ENCODE measurements around the gene WDFY4. TPM values are rescaled to one million over a fixed set of nuclear protein-coding genes. Genes with fewer than 3 reads are reported as not detected.

WDFY4 gene
- total and polyA plus RNA-seq, 8 donors: 0.15 to 8.0 (median 2.7) TPM

- Histone ChIP-seq H3K4me3 (no peak overlapping the region), H3K36me3 (no peaks in the 10 kb centered on the region), H3K4me1 (peaks cover 0 to 14% (median 3%) of the 10 kb centered on the region in 4 donors), H3K27ac (no peak overlapping the region), H3K9me3 (no peaks in the 10 kb centered on the region), H3K27me3 (peaks cover 0 to 8% (median 0%) of the 10 kb centered on the region in 3 donors)
- intact Hi-C loops (cut with DNase I; ENCODE audit: low total_unique reads): no loop called here
- DNase-seq: no peak
- 54 to 63% (median 62%) methylated on average over 8 of the region's 8 CpGs for WGBS, 5 donors
- TF ChIP-seq EP300 (IDR thresholded peaks at IDR 0.05) (no peak), POLR2A (IDR thresholded peaks at IDR 0.05) (no peak), POLR2AphosphoS5 (IDR thresholded peaks at IDR 0.05) (no peak), CTCF (IDR thresholded peaks at IDR 0.05) (no peak)
Observed at GRCh38 chr10:48701139-48701901, 16.6 kb downstream of the WDFY4 start.

GRCh38 chr10:48701941-48702340, 17.3 kb downstream of the WDFY4 start:
- DNase-seq: no peak
- no peak for TF ChIP-seq EP300 (IDR thresholded peaks at IDR 0.05)
- TF ChIP-seq CTCF (IDR thresholded peaks at IDR 0.05): no peak
- no peak for TF ChIP-seq POLR2A (IDR thresholded peaks at IDR 0.05)
- no peak for TF ChIP-seq POLR2AphosphoS5 (IDR thresholded peaks at IDR 0.05)
- Histone ChIP-seq H3K36me3 (no peaks in the 10 kb centered on the region), H3K4me3 (no peak overlapping the region), H3K9me3 (no peaks in the 10 kb centered on the region), H3K4me1 (peaks cover 0 to 14% (median 3%) of the 10 kb centered on the region in 4 donors), H3K27ac (no peak overlapping the region), H3K27me3 (peaks cover 0 to 8% (median 0%) of the 10 kb centered on the region in 3 donors)
- intact Hi-C loops (cut with DNase I; ENCODE audit: low total_unique reads): no loop called here

- H3K36me3 ChIP-seq: no peaks in the 10 kb centered on the region
- intact Hi-C loops (cut with DNase I; ENCODE audit: low total_unique reads): no loop called here
- H3K4me1 ChIP-seq: peaks cover 0 to 14% (median 3%) of the 10 kb centered on the region in 4 donors
- no peaks in the 10 kb centered on the region for H3K9me3 ChIP-seq
- no peak overlapping the region for H3K4me3 ChIP-seq
- peaks cover 0 to 8% (median 0%) of the 10 kb centered on the region in 3 donors for H3K27me3 ChIP-seq
- TF ChIP-seq POLR2AphosphoS5 (IDR thresholded peaks at IDR 0.05): no peak
- peak in 1 of 2 donors; percentile 41 for DNase-seq
- no peak overlapping the region for H3K27ac ChIP-seq
- WGBS, 5 donors: 46 to 72% (median 67%) methylated on average over 4 to 5 of the region's 5 CpGs
Observed at GRCh38 chr10:48703531-48704122, 19.0 kb downstream of the WDFY4 start.

- peaks cover 0 to 14% (median 3%) of the 10 kb centered on the region in 4 donors for H3K4me1 ChIP-seq
- no peak for DNase-seq
- H3K27me3 ChIP-seq: peaks cover 0 to 8% (median 0%) of the 10 kb centered on the region in 3 donors
- no peak overlapping the region for H3K4me3 ChIP-seq
- no peak for TF ChIP-seq CTCF (IDR thresholded peaks at IDR 0.05)
- TF ChIP-seq POLR2A (IDR thresholded peaks at IDR 0.05): no peak
- TF ChIP-seq EP300 (IDR thresholded peaks at IDR 0.05): no peak
- TF ChIP-seq POLR2AphosphoS5 (IDR thresholded peaks at IDR 0.05): no peak
- no peaks in the 10 kb centered on the region for H3K36me3 ChIP-seq
- 50 to 92% (median 54%) methylated on average over 2 to 5 of the region's 5 CpGs for WGBS, 5 donors
- intact Hi-C loops (cut with DNase I; ENCODE audit: low total_unique reads): no loop called here
- H3K9me3 ChIP-seq: no peaks in the 10 kb centered on the region
- no peak overlapping the region for H3K27ac ChIP-seq
Observed at GRCh38 chr10:48704156-48704555, 19.5 kb downstream of the WDFY4 start.
